Mesodermal cell (in vitro differentiated cells): ENCODE results near the gene SLIT3.

ENCODE experiments used
- H3K27ac ChIP-seq: 2 replicates; pipeline ENCODE4 v1.7.0; 2013; ENCODE audit warnings: mild to moderate bottlenecking, low read depth, low read length, moderate library complexity; ENCODE audit not compliant: severe bottlenecking
- H3K36me3 ChIP-seq: 2 replicates; pipeline ENCODE4 v1.7.1; 2013; ENCODE audit warnings: mild to moderate bottlenecking, low read length, moderate library complexity; ENCODE audit not compliant: control insufficient read depth, insufficient read depth
- H3K4me1 ChIP-seq: one replicate; pipeline ENCODE4 v1.7.1; 2013; ENCODE audit warnings: mild to moderate bottlenecking, low read length; ENCODE audit not compliant: insufficient read depth, control insufficient read depth, poor library complexity, severe bottlenecking
- H3K4me3 ChIP-seq: 2 replicates; pipeline ENCODE4 v1.7.0; 2013; ENCODE audit warnings: low read length, control low read depth, mild to moderate bottlenecking; ENCODE audit not compliant: insufficient read depth, poor library complexity, severe bottlenecking; ENCODE audit errors: extremely low read depth
- H3K9me3 ChIP-seq: 2 replicates; pipeline ENCODE4 v1.7.1; 2013; ENCODE audit warnings: mild to moderate bottlenecking, low read length, moderate library complexity; ENCODE audit not compliant: control insufficient read depth
- WGBS, 2 experiments: methylation state at CpG; one replicate each; pipeline ENCODE4 v1.1.5; 2013; ENCODE audit warnings: missing lambda C conversion rate in 2 of 2; ENCODE audit not compliant: insufficient coverage in 2 of 2; 5-methylcytosine and 5-hydroxymethylcytosine counted together

SLIT3 gene

DNA sequence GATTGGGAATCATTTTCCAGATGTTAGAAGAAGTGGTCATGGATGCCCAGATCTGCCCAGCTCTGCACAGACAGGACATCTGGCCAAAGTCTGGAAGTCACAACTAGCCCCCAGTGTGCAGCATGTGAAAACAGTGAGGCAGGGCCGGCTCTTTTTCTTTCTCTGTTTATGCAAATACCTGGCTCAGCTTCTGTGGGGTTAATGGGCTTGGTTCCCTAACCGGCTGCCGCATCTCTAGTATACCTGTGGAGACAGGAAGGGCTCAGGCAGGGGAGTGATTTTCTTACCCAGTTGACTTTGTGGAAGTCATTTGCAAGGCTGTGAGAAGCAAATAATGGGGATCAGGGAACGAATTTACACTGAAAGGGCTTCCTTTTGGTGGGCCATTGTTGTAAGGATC lies 467.0 kb downstream of the SLIT3 start:
- Histone ChIP-seq H3K4me3 (no peak overlapping the region), H3K27ac (no peak overlapping the region), H3K36me3 (no peaks in the 10 kb centered on the region), H3K9me3 (no peaks in the 10 kb centered on the region), H3K4me1 (peaks cover 9% of the 10 kb centered on the region)
- WGBS, 2 experiments: 31 to 35% methylated on average over 2 to 4 of the region's 4 CpGs

DNA sequence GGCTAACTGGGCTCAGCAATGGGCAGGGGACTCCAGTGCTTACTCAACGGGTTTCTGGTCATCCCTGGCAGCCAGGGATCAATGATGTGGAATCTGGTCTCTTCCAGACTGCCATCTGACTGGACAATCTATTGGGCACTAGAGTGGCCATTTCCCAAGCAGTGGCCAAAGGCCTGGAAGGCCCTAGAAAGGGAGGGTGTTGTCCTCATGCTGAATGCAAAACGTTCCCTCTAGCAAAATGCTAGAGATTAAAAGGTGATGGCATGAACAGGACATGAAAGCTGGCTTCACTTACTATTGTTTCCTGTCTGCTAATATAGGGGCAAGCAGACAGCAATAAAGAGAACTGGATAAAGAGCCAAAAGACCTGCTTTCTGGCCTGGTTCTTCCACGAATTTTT lies 467.6 kb downstream of the SLIT3 start:
- Histone ChIP-seq H3K4me3 (no peak overlapping the region), H3K27ac (no peak overlapping the region), H3K4me1 (peaks cover 9% of the 10 kb centered on the region), H3K9me3 (no peaks in the 10 kb centered on the region), H3K36me3 (no peaks in the 10 kb centered on the region)
- 43 to 64% methylated on average over 1 to 3 of the region's 3 CpGs for WGBS, 2 experiments

GRCh38 chr5:168832308-168832707 lies 468.6 kb downstream of the SLIT3 start:
- H3K36me3 ChIP-seq: no peaks in the 10 kb centered on the region
- H3K9me3 ChIP-seq: no peaks in the 10 kb centered on the region
- H3K4me1 ChIP-seq: peaks cover 9% of the 10 kb centered on the region
- H3K4me3 ChIP-seq: no peak overlapping the region
- WGBS, 2 experiments: 91 to 100% methylated on average over 3 to 6 of the region's 6 CpGs
- H3K27ac ChIP-seq: no peak overlapping the region

GRCh38 chr5:168831383-168831782 lies 469.6 kb downstream of the SLIT3 start:
- WGBS, 2 experiments: 87 to 96% methylated on average over 6 of the region's 7 CpGs
- Histone ChIP-seq H3K4me1 (peaks cover 4% of the 10 kb centered on the region), H3K9me3 (no peaks in the 10 kb centered on the region), H3K4me3 (no peak overlapping the region), H3K27ac (no peak overlapping the region), H3K36me3 (no peaks in the 10 kb centered on the region)

DNA sequence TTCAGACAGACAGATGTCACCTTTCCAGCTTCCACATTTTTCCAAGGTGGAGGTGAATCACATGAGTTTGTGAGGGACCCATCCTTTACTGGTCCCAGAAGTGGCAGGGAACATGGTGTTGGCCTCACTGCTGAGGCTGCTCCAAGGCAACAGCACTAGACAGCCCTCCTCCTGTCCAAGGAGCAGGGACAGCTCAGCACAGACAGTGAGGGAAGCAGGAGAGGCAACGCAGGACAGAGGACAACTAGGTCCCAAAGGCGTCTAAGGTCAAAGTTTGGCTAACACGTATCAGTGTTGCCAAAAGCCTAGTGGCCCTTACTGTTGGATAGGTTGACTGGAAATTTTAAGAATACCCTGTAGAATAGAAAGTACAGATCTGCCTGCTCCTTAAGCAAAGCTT lies 470.1 kb downstream of the SLIT3 start:
- no peaks in the 10 kb centered on the region for H3K4me1 ChIP-seq
- no peak overlapping the region for H3K27ac ChIP-seq
- 73 to 75% methylated on average over 3 of the region's 3 CpGs for WGBS, 2 experiments
- no peak overlapping the region for H3K4me3 ChIP-seq
- H3K9me3 ChIP-seq: no peaks in the 10 kb centered on the region
- H3K36me3 ChIP-seq: no peaks in the 10 kb centered on the region

DNA sequence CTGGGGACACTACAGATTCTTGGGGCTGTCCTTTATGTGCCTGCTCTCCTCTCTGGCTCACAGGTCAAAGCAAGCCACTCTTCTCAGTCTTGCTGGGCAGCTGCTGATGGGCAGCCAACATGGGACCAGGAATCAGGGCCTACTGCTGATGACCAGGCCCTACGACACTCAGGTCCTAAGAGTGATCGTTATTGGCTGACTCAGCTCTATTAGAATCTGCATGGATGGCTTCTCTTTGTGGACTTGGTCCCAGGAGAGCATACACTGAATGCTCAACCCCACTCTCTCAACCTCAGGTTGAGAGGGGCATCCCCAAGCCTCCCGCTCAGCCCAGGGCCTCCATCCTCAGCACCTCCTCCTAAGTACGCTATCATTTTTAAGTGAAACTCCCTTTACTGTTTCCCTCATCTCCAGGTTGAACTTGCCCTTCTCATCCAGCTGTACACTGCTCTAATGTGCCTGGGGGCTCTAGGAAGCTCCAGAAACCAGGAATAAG lies 471.0 kb downstream of the SLIT3 start:
- H3K27ac ChIP-seq: no peak overlapping the region
- no peaks in the 10 kb centered on the region for H3K4me1 ChIP-seq
- H3K9me3 ChIP-seq: no peaks in the 10 kb centered on the region
- H3K36me3 ChIP-seq: no peaks in the 10 kb centered on the region
- 85 to 87% methylated on average over 4 of the region's 4 CpGs for WGBS, 2 experiments
- no peak overlapping the region for H3K4me3 ChIP-seq

GRCh38 chr5:168829044-168829443 lies 471.9 kb downstream of the SLIT3 start:
- Histone ChIP-seq H3K36me3 (no peaks in the 10 kb centered on the region), H3K9me3 (no peaks in the 10 kb centered on the region), H3K4me3 (no peak overlapping the region), H3K27ac (no peak overlapping the region), H3K4me1 (no peaks in the 10 kb centered on the region)
- 91 to 96% methylated on average over 5 of the region's 5 CpGs for WGBS, 2 experiments

GRCh38 chr5:168827636-168828035 lies 473.3 kb downstream of the SLIT3 start:
- Histone ChIP-seq H3K4me3 (no peak overlapping the region), H3K4me1 (no peaks in the 10 kb centered on the region), H3K9me3 (no peaks in the 10 kb centered on the region), H3K36me3 (no peaks in the 10 kb centered on the region), H3K27ac (no peak overlapping the region)
- WGBS, 2 experiments: 72 to 75% methylated on average over 3 of the region's 3 CpGs

DNA sequence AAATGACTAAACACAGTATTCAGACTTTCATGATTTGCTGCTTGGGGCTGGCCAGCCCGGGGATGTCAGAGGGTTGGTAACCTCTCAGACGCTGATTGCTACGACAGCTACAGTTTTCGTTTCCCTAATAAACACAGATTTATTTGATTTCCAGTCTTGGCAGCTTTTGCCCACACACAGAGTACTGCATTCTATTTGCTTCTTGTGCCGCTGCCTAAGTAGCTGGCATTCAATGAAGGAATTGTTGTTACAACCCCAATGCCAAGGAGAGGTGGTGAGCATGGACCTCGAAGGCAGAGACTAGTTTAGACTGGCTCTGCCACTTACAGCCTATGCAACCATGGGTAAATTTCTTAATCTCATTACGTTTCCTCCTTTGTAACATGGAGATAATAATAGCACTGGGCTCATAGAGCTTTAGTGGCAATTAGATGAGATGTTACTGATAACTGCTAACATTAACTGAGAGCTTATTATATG lies 474.7 kb downstream of the SLIT3 start:
- Histone ChIP-seq H3K9me3 (no peaks in the 10 kb centered on the region), H3K27ac (no peak overlapping the region), H3K36me3 (no peaks in the 10 kb centered on the region), H3K4me1 (no peaks in the 10 kb centered on the region), H3K4me3 (no peak overlapping the region)
- WGBS, 2 experiments: 81 to 90% methylated on average over 4 of the region's 7 CpGs

DNA sequence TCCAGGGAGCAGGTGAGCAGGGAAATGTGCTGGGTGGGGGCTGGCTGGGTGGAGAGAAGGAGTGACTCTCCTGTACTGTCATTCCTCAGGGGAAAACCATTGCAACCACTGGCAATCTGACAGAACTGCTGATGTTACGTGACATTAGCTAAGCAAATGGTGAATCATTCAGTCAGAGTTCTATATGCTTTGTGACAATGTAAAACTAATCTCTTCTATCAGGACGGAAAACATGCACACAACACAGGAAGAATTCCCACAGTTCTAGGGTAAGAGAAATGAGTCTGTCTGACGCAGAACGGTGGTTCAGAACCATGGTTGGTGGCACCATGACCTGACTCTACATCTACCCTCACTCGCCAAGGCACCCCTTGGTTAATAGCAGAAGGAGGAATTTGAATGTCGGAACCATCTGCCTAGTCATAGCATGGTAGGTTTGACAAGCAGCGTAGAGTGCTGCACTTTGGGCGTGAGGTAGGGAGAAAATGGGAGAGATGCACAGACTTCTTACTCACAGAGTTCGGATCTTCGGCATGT lies 478.1 kb downstream of the SLIT3 start:
- H3K9me3 ChIP-seq: no peaks in the 10 kb centered on the region
- WGBS, 2 experiments: 97 to 98% methylated on average over 8 to 9 of the region's 10 CpGs
- no peak overlapping the region for H3K27ac ChIP-seq
- peaks cover 3% of the 10 kb centered on the region for H3K36me3 ChIP-seq
- H3K4me3 ChIP-seq: no peak overlapping the region
- H3K4me1 ChIP-seq: no peaks in the 10 kb centered on the region

- H3K4me1 ChIP-seq: no peaks in the 10 kb centered on the region
These were observed 478.6 kb downstream of the SLIT3 start for GRCh38 chr5:168822248-168822744.

More at GRCh38 chr5:168822248-168822744, 478.6 kb downstream of the SLIT3 start:
- H3K36me3 ChIP-seq: peaks cover 3% of the 10 kb centered on the region
- H3K4me3 ChIP-seq: no peak overlapping the region
- 87 to 90% methylated on average over 3 of the region's 4 CpGs for WGBS, 2 experiments
- H3K27ac ChIP-seq: no peak overlapping the region
- no peaks in the 10 kb centered on the region for H3K9me3 ChIP-seq
